KMS-11 (cell line): ENCODE results near the gene DPH7.

Experiments
- H2AFZ ChIP-seq: fragments of 200-600 bp; sonication (generic); 2 replicates; pipeline ENCODE4 v1.6.1; 2016; ENCODE audit warnings: antibody characterized with exemption, mixed run types, low read depth
- H3K27ac ChIP-seq: fragments of 200-600 bp; sonication (generic); 2 replicates; pipeline ENCODE4 v1.6.1; 2016; ENCODE audit warnings: mild to moderate bottlenecking, mixed run types
- H3K27me3 ChIP-seq: fragments of 200-600 bp; sonication (generic); 2 replicates; pipeline ENCODE4 v1.6.1; 2017; ENCODE audit warnings: mild to moderate bottlenecking, low read depth, mixed run types, moderate library complexity; ENCODE audit not compliant: insufficient read depth
- H3K36me3 ChIP-seq: fragments of 200-600 bp; sonication (generic); 2 replicates; pipeline ENCODE4 v1.6.1; 2017; ENCODE audit warnings: mild to moderate bottlenecking, mixed run types; ENCODE audit not compliant: insufficient read depth
- H3K4me1 ChIP-seq: fragments of 200-600 bp; sonication (generic); 2 replicates; pipeline ENCODE4 v1.6.1; 2016; ENCODE audit warnings: mild to moderate bottlenecking, low read depth, mixed run types; ENCODE audit not compliant: poor library complexity, severe bottlenecking
- H3K4me2 ChIP-seq: fragments of 200-600 bp; sonication (generic); 2 replicates; pipeline ENCODE4 v1.7.0; 2016; ENCODE audit warnings: mild to moderate bottlenecking, mixed run types
- H3K4me3 ChIP-seq: fragments of 200-600 bp; sonication (generic); IDR thresholded peaks from 2 replicates; pipeline ENCODE4 v1.6.1; 2017; ENCODE audit warnings: low read depth, low read length, mixed read lengths; ENCODE audit not compliant: insufficient read depth
- H3K79me2 ChIP-seq: fragments of 200-600 bp; sonication (generic); 2 replicates; pipeline ENCODE4 v1.6.1; 2016; ENCODE audit warnings: low read depth, mixed run types; ENCODE audit not compliant: insufficient read depth
- H3K9ac ChIP-seq: fragments of 200-600 bp; sonication (generic); 2 replicates; pipeline ENCODE4 v1.6.1; 2016; ENCODE audit warnings: mild to moderate bottlenecking, mixed run types
- H4K20me1 ChIP-seq: fragments of 200-600 bp; sonication (generic); 2 replicates; pipeline ENCODE4 v1.6.1; 2016; ENCODE audit warnings: mild to moderate bottlenecking, mixed run types; ENCODE audit not compliant: insufficient read depth
- CTCF ChIP-seq: fragments of 200-600 bp; sonication (generic); conservative IDR thresholded peaks from 2 replicates; pipeline ENCODE4 v1.6.1; 2017; ENCODE audit warnings: low read depth, mild to moderate bottlenecking, antibody characterized with exemption, low read length, moderate library complexity, mixed read lengths

Gene DPH7

GRCh38 chr9:137592767-137593166 lies 14.0 kb upstream of the DPH7 start:
- peaks cover 17% of the 10 kb centered on the region; the same call in 1 of the 2 replicates for H3K79me2 ChIP-seq
- no peak overlapping the region for H3K4me2 ChIP-seq
- H2AFZ ChIP-seq, result no peak overlapping the region
- H3K4me1 ChIP-seq, result peaks cover 15% of the 10 kb centered on the region
- no peak overlapping the region for H3K9ac ChIP-seq
- 0 out of 2 replicates have a peak, but pooled peaks cover 4% of the 10 kb centered on the region for H4K20me1 ChIP-seq
- TF ChIP-seq CTCF, result no peak
- no peaks in the 10 kb centered on the region for H3K27me3 ChIP-seq
- H3K27ac ChIP-seq, result no peak overlapping the region
- no peak overlapping the region for H3K4me3 ChIP-seq
- no peaks in the 10 kb centered on the region; the same call in 1 of the 2 replicates for H3K36me3 ChIP-seq

- peaks cover 15% of the 10 kb centered on the region for H3K4me1 ChIP-seq
- H2AFZ ChIP-seq, result peak within 1 kb of the TSS; percentile 89
These were observed 12.0 kb upstream of the DPH7 start, which contains the start of gene ZMYND19 for GRCh38 chr9:137590469-137591383. ZMYND19 (minus strand) TSS chr9:137590512; CDS start chr9:137590263, 249 bp downstream.

GRCh38 chr9:137590123-137590468 lies 11.4 kb upstream of the DPH7 start:
- H4K20me1 ChIP-seq, result 0 out of 2 replicates have a peak, but pooled peaks cover 4% of the 10 kb centered on the region
- no peak overlapping the region for H3K4me2 ChIP-seq
- peaks cover 15% of the 10 kb centered on the region for H3K4me1 ChIP-seq
- peak overlapping the region; percentile 30 for H3K4me3 ChIP-seq
- H3K36me3 ChIP-seq, result no peaks in the 10 kb centered on the region; the same call in 1 of the 2 replicates
- no peaks in the 10 kb centered on the region for H3K27me3 ChIP-seq
- TF ChIP-seq CTCF, result no peak
- no peak overlapping the region for H2AFZ ChIP-seq
- H3K27ac ChIP-seq, result no peak overlapping the region
- H3K9ac ChIP-seq, result no peak overlapping the region; the same call in 1 of the 2 replicates
- peaks cover 19% of the 10 kb centered on the region; the same call in 1 of the 2 replicates for H3K79me2 ChIP-seq

More at GRCh38 chr9:137590469-137591383, 12.0 kb upstream of the DPH7 start, which contains the start of gene ZMYND19:
- no peak within 1 kb of the TSS; the same call in 1 of the 2 replicates for H3K27ac ChIP-seq
- peak within 1 kb of the TSS; percentile 30 for H3K4me3 ChIP-seq
- H4K20me1 ChIP-seq, result 0 out of 2 replicates have a peak, but pooled peaks cover 4% of the 10 kb centered on the region
- no peaks in the 10 kb centered on the region for H3K27me3 ChIP-seq
- H3K36me3 ChIP-seq, result no peaks in the 10 kb centered on the region; the same call in 1 of the 2 replicates
- peak within 1 kb of the TSS; percentile 55; the same call in 1 of the 2 replicates for H3K9ac ChIP-seq
- H3K4me2 ChIP-seq, result peak within 1 kb of the TSS; percentile 69
- peaks cover 19% of the 10 kb centered on the region; the same call in 1 of the 2 replicates for H3K79me2 ChIP-seq
- TF ChIP-seq CTCF, result no peak

- Histone ChIP-seq H3K36me3 (no peaks in the 10 kb centered on the region; the same call in 1 of the 2 replicates), H3K27ac (no peak overlapping the region), H3K27me3 (no peaks in the 10 kb centered on the region), H2AFZ (no peak overlapping the region; the same call in 1 of the 2 replicates), H4K20me1 (0 out of 2 replicates have a peak, but pooled peaks cover 4% of the 10 kb centered on the region), H3K4me3 (peak overlapping the region; percentile 30), H3K79me2 (peaks cover 19% of the 10 kb centered on the region; the same call in 1 of the 2 replicates), H3K4me2 (peak overlapping the region; percentile 69), H3K9ac (peak overlapping the region; percentile 55; the same call in 1 of the 2 replicates), H3K4me1 (peaks cover 15% of the 10 kb centered on the region)
- no peak for TF ChIP-seq CTCF
These were observed 10.9 kb upstream of the DPH7 start for GRCh38 chr9:137589441-137590122.
